C4-2B (cell line): Measurements from ENCODE around the gene RNU6-8.

ENCODE experiments used
- CTCF ChIP-seq: fragments of 450-650 bp; conservative IDR thresholded peaks from 2 replicates; pipeline ENCODE4 v1.5.1; 2017; ENCODE audit warnings: mild to moderate bottlenecking
- ZFX ChIP-seq: fragments of 450-650 bp; IDR thresholded peaks from 2 replicates; pipeline ENCODE4 v1.6.1; 2017

GRCh38 chr14:32183151-32184058, 19.7 kb downstream of the RNU6-8 start:
- TF ChIP-seq CTCF = no peak
- no peak for TF ChIP-seq ZFX
